Measurements from ENCODE around the gene LAS1L.

The LAS1L gene

GRCh38 chrX:65545456-65545855, 10.9 kb upstream of the LAS1L start:
- Histone ChIP-seq H3K36me3 (no peaks in the 10 kb centered on the region), H3K27ac (no peak overlapping the region), H3K27me3 (ENCODE audit: insufficient read depth, low read depth, severe bottlenecking) (peaks cover 45% of the 10 kb centered on the region), H3K4me3 (ENCODE audit: low read depth, low read length) (no peak overlapping the region), H3K9me3 (ENCODE audit: severe bottlenecking) (no peaks in the 10 kb centered on the region)
- DNase-seq: no peak
- no peak for TF ChIP-seq CTCF (IDR thresholded peaks at IDR 0.05; ENCODE audit: low read depth, low read length)

- Histone ChIP-seq H3K27ac (no peak overlapping the region), H3K9me3 (ENCODE audit: severe bottlenecking) (no peaks in the 10 kb centered on the region), H3K27me3 (ENCODE audit: insufficient read depth, low read depth, severe bottlenecking) (peaks cover 6% of the 10 kb centered on the region), H3K36me3 (peaks cover 6% of the 10 kb centered on the region), H3K4me3 (ENCODE audit: low read depth, low read length) (no peak overlapping the region)
- no peak for TF ChIP-seq CTCF (IDR thresholded peaks at IDR 0.05; ENCODE audit: low read depth, low read length)
- no peak for DNase-seq
These were observed 2.6 kb upstream of the LAS1L start for GRCh38 chrX:65537229-65537628.

GRCh38 chrX:65536291-65536690, 1.7 kb upstream of the LAS1L start:
- no peak for DNase-seq
- H3K9me3 ChIP-seq (ENCODE audit: severe bottlenecking): no peaks in the 10 kb centered on the region
- no peak overlapping the region for H3K4me3 ChIP-seq (ENCODE audit: low read depth, low read length)
- H3K36me3 ChIP-seq: peaks cover 12% of the 10 kb centered on the region
- H3K27me3 ChIP-seq (ENCODE audit: insufficient read depth, low read depth, severe bottlenecking): peaks cover 6% of the 10 kb centered on the region
- no peak overlapping the region for H3K27ac ChIP-seq
- TF ChIP-seq CTCF (IDR thresholded peaks at IDR 0.05; ENCODE audit: low read depth, low read length): no peak

GRCh38 chrX:65532016-65532415, 2.6 kb downstream of the LAS1L start:
- peaks cover 25% of the 10 kb centered on the region for H3K36me3 ChIP-seq
- H3K27me3 ChIP-seq (ENCODE audit: insufficient read depth, low read depth, severe bottlenecking): peaks cover 3% of the 10 kb centered on the region
- no peak for TF ChIP-seq CTCF (IDR thresholded peaks at IDR 0.05; ENCODE audit: low read depth, low read length)
- DNase-seq: no peak
- H3K9me3 ChIP-seq (ENCODE audit: severe bottlenecking): no peaks in the 10 kb centered on the region
- H3K4me3 ChIP-seq (ENCODE audit: low read depth, low read length): no peak overlapping the region
- H3K27ac ChIP-seq: no peak overlapping the region

GRCh38 chrX:65528705-65529340, 5.8 kb downstream of the LAS1L start:
- no peak overlapping the region for H3K27ac ChIP-seq
- H3K9me3 ChIP-seq (ENCODE audit: severe bottlenecking): no peaks in the 10 kb centered on the region
- peak; percentile 50 for DNase-seq
- TF ChIP-seq CTCF (IDR thresholded peaks at IDR 0.05; ENCODE audit: low read depth, low read length): peak; percentile 99
- H3K36me3 ChIP-seq: peaks cover 35% of the 10 kb centered on the region
- H3K27me3 ChIP-seq (ENCODE audit: insufficient read depth, low read depth, severe bottlenecking): peaks cover 3% of the 10 kb centered on the region
- H3K4me3 ChIP-seq (ENCODE audit: low read depth, low read length): no peak overlapping the region

GRCh38 chrX:65528293-65528692, 6.3 kb downstream of the LAS1L start:
- Histone ChIP-seq H3K27ac (no peak overlapping the region), H3K4me3 (ENCODE audit: low read depth, low read length) (no peak overlapping the region), H3K27me3 (ENCODE audit: insufficient read depth, low read depth, severe bottlenecking) (peaks cover 3% of the 10 kb centered on the region), H3K9me3 (ENCODE audit: severe bottlenecking) (no peaks in the 10 kb centered on the region), H3K36me3 (peaks cover 35% of the 10 kb centered on the region)
- DNase-seq: no peak
- TF ChIP-seq CTCF (IDR thresholded peaks at IDR 0.05; ENCODE audit: low read depth, low read length): no peak

Measured in WERI-Rb-1 (cell line).